PFSK-1 (cell line): ENCODE data around the gene U2AF2.

Source experiments
- FOXP2 ChIP-seq: optimal IDR thresholded peaks from 2 replicates; pipeline ENCODE3; 2011; ENCODE audit warnings: borderline replicate concordance, control low read depth, inconsistent platforms; ENCODE audit not compliant: insufficient read depth; ENCODE audit errors: extremely low read length, extremely low read depth
- POLR2AphosphoS5 ChIP-seq: IDR thresholded peaks from 2 replicates; pipeline ENCODE4 v1.6.1; 2012; ENCODE audit warnings: low read depth, mild to moderate bottlenecking, control low read depth, low read length, moderate library complexity
- REST ChIP-seq, 2 experiments: IDR thresholded peaks; 2 replicates each; pipeline versions ENCODE4 v1.6.1 to v1.8.0; 2011 to 2012; ENCODE audit warnings: low read depth in 2 of 2, low read length in 2 of 2, control low read depth in 1 of 2, inconsistent platforms in 1 of 2, mild to moderate bottlenecking in 1 of 2, moderate library complexity in 1 of 2; ENCODE audit not compliant: insufficient read depth in 1 of 2
- SIN3A ChIP-seq: IDR thresholded peaks from 2 replicates; pipeline ENCODE4 v1.6.1; 2012; ENCODE audit warnings: mild to moderate bottlenecking, low read length, moderate library complexity, borderline replicate concordance; ENCODE audit not compliant: insufficient read depth
- TAF1 ChIP-seq: IDR thresholded peaks from 2 replicates; pipeline ENCODE4 v1.6.1; 2012; ENCODE audit warnings: low read length, control low read depth, borderline replicate concordance; ENCODE audit not compliant: insufficient read depth

Gene U2AF2

GRCh38 chr19:55705972-55706371 is 51.1 kb downstream of the U2AF2 start:
- TF ChIP-seq FOXP2 (no peak), SIN3A (no peak), POLR2AphosphoS5 (no peak), REST (IDR thresholded peaks at IDR 0.05; ENCODE audit: insufficient read depth in 1 of 2, low read depth in 2 of 2, low read length in 2 of 2) (no peak), TAF1 (no peak)

GRCh38 chr19:55711719-55712118 is 56.9 kb downstream of the U2AF2 start:
- TF ChIP-seq REST (IDR thresholded peaks at IDR 0.05; ENCODE audit: insufficient read depth in 1 of 2, low read depth in 2 of 2, low read length in 2 of 2) (no peak), FOXP2 (no peak), TAF1 (no peak), SIN3A (no peak), POLR2AphosphoS5 (no peak)

GRCh38 chr19:55712804-55713631 is 58.2 kb downstream of the U2AF2 start:
- TF ChIP-seq FOXP2 (no peak), POLR2AphosphoS5 (no peak), TAF1 (no peak), REST (IDR thresholded peaks at IDR 0.05; ENCODE audit: insufficient read depth in 1 of 2, low read depth in 2 of 2, low read length in 2 of 2) (no peak), SIN3A (no peak)

GRCh38 chr19:55716531-55716930 is 61.7 kb downstream of the U2AF2 start:
- TF ChIP-seq TAF1 (no peak), REST (IDR thresholded peaks at IDR 0.05; ENCODE audit: insufficient read depth in 1 of 2, low read depth in 2 of 2, low read length in 2 of 2) (no peak), FOXP2 (no peak), POLR2AphosphoS5 (no peak), SIN3A (no peak)

GRCh38 chr19:55717251-55717650 is 62.4 kb downstream of the U2AF2 start:
- TF ChIP-seq FOXP2 (no peak), REST (IDR thresholded peaks at IDR 0.05; ENCODE audit: insufficient read depth in 1 of 2, low read depth in 2 of 2, low read length in 2 of 2) (no peak), SIN3A (no peak), POLR2AphosphoS5 (no peak), TAF1 (no peak)
